ENCODE results near the gene ATP5F1E. TPM values are rescaled to one million over a fixed set of nuclear protein-coding genes. Genes with fewer than 3 reads are reported as not detected.

ATP5F1E gene
- total and polyA plus RNA-seq, 4 donors: 11.7 to 148 (median 27.7) TPM

- TF ChIP-seq, protein P1, sequence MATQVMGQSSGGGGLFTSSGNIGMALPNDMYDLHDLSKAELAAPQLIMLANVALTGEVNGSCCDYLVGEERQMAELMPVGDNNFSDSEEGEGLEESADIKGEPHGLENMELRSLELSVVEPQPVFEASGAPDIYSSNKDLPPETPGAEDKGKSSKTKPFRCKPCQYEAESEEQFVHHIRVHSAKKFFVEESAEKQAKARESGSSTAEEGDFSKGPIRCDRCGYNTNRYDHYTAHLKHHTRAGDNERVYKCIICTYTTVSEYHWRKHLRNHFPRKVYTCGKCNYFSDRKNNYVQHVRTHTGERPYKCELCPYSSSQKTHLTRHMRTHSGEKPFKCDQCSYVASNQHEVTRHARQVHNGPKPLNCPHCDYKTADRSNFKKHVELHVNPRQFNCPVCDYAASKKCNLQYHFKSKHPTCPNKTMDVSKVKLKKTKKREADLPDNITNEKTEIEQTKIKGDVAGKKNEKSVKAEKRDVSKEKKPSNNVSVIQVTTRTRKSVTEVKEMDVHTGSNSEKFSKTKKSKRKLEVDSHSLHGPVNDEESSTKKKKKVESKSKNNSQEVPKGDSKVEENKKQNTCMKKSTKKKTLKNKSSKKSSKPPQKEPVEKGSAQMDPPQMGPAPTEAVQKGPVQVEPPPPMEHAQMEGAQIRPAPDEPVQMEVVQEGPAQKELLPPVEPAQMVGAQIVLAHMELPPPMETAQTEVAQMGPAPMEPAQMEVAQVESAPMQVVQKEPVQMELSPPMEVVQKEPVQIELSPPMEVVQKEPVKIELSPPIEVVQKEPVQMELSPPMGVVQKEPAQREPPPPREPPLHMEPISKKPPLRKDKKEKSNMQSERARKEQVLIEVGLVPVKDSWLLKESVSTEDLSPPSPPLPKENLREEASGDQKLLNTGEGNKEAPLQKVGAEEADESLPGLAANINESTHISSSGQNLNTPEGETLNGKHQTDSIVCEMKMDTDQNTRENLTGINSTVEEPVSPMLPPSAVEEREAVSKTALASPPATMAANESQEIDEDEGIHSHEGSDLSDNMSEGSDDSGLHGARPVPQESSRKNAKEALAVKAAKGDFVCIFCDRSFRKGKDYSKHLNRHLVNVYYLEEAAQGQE (IDR thresholded peaks at IDR 0.05): peak; percentile 25
Measured at GRCh38 chr20:58993332-58994248, 38.5 kb downstream of the ATP5F1E start (continued).

DNA sequence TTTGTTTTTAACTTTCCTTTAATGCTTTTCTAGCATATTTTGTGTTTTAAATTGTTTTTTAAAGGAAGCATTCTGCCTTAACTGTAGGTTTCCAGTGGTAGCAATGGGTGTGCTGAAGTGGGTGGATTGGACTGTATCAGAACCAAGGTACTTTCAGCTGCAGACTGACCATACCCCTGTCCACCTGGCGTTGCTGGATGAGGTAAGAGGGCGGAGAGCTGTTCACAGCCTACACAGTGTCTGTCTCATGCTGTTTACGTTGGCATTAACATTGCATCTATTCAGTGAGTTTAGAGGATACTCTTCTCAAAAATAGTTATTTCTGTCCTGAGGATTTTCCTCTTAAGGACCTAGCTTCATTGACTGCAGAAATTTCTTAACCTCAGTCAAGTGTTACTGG, 39.2 kb downstream of the ATP5F1E start:
- 74% methylated on average over 3 of the region's 3 CpGs for WGBS
- no peak for DNase-seq (ENCODE audit: low spot score)
- TF ChIP-seq CTCF (IDR thresholded peaks at IDR 0.05; ENCODE audit: low read depth, low read length, missing input control): no peak
- TF ChIP-seq SP1 (IDR thresholded peaks at IDR 0.05): no peak
- TF ChIP-seq FOXA1 (IDR thresholded peaks at IDR 0.05): no peak
- TF ChIP-seq NR2F2 (IDR thresholded peaks at IDR 0.05): no peak
- no peak for TF ChIP-seq HNF4A (conservative IDR thresholded peaks at IDR 0.05)
- TF ChIP-seq JUND (IDR thresholded peaks at IDR 0.05): no peak
- TF ChIP-seq, protein P2, sequence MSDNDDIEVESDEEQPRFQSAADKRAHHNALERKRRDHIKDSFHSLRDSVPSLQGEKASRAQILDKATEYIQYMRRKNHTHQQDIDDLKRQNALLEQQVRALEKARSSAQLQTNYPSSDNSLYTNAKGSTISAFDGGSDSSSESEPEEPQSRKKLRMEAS (IDR thresholded peaks at IDR 0.05): no peak
- TF ChIP-seq RAD21 (IDR thresholded peaks at IDR 0.05): no peak
- no peak for TF ChIP-seq FOXA2 (IDR thresholded peaks at IDR 0.05)
- TF ChIP-seq EGR1 (IDR thresholded peaks at IDR 0.05; ENCODE audit: low read depth in 2 of 2): no peak
- no peak for TF ChIP-seq GABPA (IDR thresholded peaks at IDR 0.05 in 1 of 2, conservative IDR thresholded peaks at IDR 0.05 in 1 of 2)
- TF ChIP-seq YY1 (IDR thresholded peaks at IDR 0.05): no peak
- H3K4me1 ChIP-seq (ENCODE audit: control insufficient read depth in 4 of 4, insufficient read depth in 4 of 4, low read length in 3 of 4): peaks cover 22 to 60% (median 45%) of the 10 kb centered on the region in 4 donors
- no peak overlapping the region for H3K4me3 ChIP-seq (ENCODE audit: low read depth in 1 of 3, low read length in 3 of 3)
- no peak overlapping the region for H3K9ac ChIP-seq (ENCODE audit: low read depth in 1 of 2, low read length in 2 of 2)
- H3K9me3 ChIP-seq (ENCODE audit: control insufficient read depth in 4 of 4, low read length in 3 of 4): no peaks in the 10 kb centered on the region
- peak overlapping the region; percentile 81 to 98 for H3K27ac ChIP-seq (ENCODE audit: low read depth in 1 of 2, low read length in 2 of 2)
- H3K27me3 ChIP-seq (ENCODE audit: control insufficient read depth in 4 of 4, insufficient read depth in 4 of 4, low read length in 3 of 4): no peaks in the 10 kb centered on the region
- peaks cover 15 to 40% (median 29%) of the 10 kb centered on the region in 4 donors for H3K36me3 ChIP-seq (ENCODE audit: control insufficient read depth in 4 of 4, insufficient read depth in 3 of 4, low read depth in 1 of 4, low read length in 3 of 4)

DNA sequence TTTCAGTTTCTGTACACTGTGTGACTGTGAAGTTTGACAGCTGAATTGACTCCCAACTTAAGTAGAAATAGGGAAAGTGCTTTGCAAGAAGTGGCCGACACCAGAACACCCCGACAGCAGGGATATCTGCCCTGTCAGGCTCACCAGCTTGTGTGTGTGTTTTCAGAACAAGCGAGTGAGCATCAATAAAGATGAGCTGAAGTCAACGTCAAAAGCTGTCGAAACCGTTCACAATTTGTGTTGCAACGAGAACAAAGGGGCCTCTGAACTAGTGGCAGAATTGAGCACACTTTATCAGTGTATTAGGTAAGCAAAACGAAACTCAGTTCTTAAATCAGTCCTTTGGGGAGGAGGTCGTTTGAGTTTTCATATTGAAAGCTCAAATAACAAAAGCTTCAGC, 40.4 kb downstream of the ATP5F1E start:
- H3K9ac ChIP-seq (ENCODE audit: low read depth in 1 of 2, low read length in 2 of 2): peak overlapping the region in 1 of 2 donors; percentile 8
- peaks cover 22 to 63% (median 53%) of the 10 kb centered on the region in 4 donors for H3K4me1 ChIP-seq (ENCODE audit: control insufficient read depth in 4 of 4, insufficient read depth in 4 of 4, low read length in 3 of 4)
- 41% methylated on average over 9 of the region's 9 CpGs for WGBS
- H3K4me3 ChIP-seq (ENCODE audit: low read depth in 1 of 3, low read length in 3 of 3): no peak overlapping the region
- H3K9me3 ChIP-seq (ENCODE audit: control insufficient read depth in 4 of 4, low read length in 3 of 4): no peaks in the 10 kb centered on the region
- DNase-seq (ENCODE audit: low spot score): no peak
- peaks cover 9 to 39% (median 27%) of the 10 kb centered on the region in 4 donors for H3K36me3 ChIP-seq (ENCODE audit: control insufficient read depth in 4 of 4, insufficient read depth in 3 of 4, low read depth in 1 of 4, low read length in 3 of 4)
- H3K27me3 ChIP-seq (ENCODE audit: control insufficient read depth in 4 of 4, insufficient read depth in 4 of 4, low read length in 3 of 4): no peaks in the 10 kb centered on the region
- peak overlapping the region; percentile 81 to 98 for H3K27ac ChIP-seq (ENCODE audit: low read depth in 1 of 2, low read length in 2 of 2)
- TF ChIP-seq FOXA2 (IDR thresholded peaks at IDR 0.05) (peak; percentile 10), CTCF (IDR thresholded peaks at IDR 0.05; ENCODE audit: low read depth, low read length, missing input control) (no peak), HNF4A (conservative IDR thresholded peaks at IDR 0.05) (peak; percentile 59 to 67), FOXA1 (IDR thresholded peaks at IDR 0.05) (no peak), SP1 (IDR thresholded peaks at IDR 0.05) (peak; percentile 75), YY1 (IDR thresholded peaks at IDR 0.05) (peak; percentile 54), RAD21 (IDR thresholded peaks at IDR 0.05) (peak; percentile 25 to 56), EGR1 (IDR thresholded peaks at IDR 0.05; ENCODE audit: low read depth in 2 of 2) (no peak), JUND (IDR thresholded peaks at IDR 0.05) (peak; percentile 44 to 62)
- TF ChIP-seq, protein P2 (IDR thresholded peaks at IDR 0.05): peak; percentile 34
- TF ChIP-seq, protein P3, sequence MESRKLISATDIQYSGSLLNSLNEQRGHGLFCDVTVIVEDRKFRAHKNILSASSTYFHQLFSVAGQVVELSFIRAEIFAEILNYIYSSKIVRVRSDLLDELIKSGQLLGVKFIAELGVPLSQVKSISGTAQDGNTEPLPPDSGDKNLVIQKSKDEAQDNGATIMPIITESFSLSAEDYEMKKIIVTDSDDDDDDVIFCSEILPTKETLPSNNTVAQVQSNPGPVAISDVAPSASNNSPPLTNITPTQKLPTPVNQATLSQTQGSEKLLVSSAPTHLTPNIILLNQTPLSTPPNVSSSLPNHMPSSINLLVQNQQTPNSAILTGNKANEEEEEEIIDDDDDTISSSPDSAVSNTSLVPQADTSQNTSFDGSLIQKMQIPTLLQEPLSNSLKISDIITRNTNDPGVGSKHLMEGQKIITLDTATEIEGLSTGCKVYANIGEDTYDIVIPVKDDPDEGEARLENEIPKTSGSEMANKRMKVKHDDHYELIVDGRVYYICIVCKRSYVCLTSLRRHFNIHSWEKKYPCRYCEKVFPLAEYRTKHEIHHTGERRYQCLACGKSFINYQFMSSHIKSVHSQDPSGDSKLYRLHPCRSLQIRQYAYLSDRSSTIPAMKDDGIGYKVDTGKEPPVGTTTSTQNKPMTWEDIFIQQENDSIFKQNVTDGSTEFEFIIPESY (IDR thresholded peaks at IDR 0.05): peak; percentile 49

Measured in liver (tissue), 9 donors.